HUES6 (cell line): Measurements from ENCODE around the gene FSCN2.
"Not testable (repeated sequence)": the region's sequence is repeated elsewhere in the genome, so short reads cannot be mapped to it uniquely, and the experiment has no call there.

Source experiments
- H3K27ac ChIP-seq: 2 replicates; pipeline ENCODE4 v1.7.0; 2013; ENCODE audit warnings: low read depth, mild to moderate bottlenecking, low read length, inconsistent platforms
- H3K27me3 ChIP-seq: 2 replicates; pipeline ENCODE4 v1.6.1; 2013; ENCODE audit warnings: low read length; ENCODE audit not compliant: control insufficient read depth, insufficient read depth
- H3K36me3 ChIP-seq: 2 replicates; pipeline ENCODE4 v1.6.1; 2013; ENCODE audit warnings: low read length; ENCODE audit not compliant: control insufficient read depth, insufficient read depth
- H3K4me1 ChIP-seq: 2 replicates; pipeline ENCODE4 v1.6.1; 2013; ENCODE audit warnings: low read length; ENCODE audit not compliant: control insufficient read depth, insufficient read depth
- H3K4me3 ChIP-seq: 2 replicates; pipeline ENCODE4 v1.5.1; 2013; ENCODE audit warnings: low read depth, low read length
- H3K9ac ChIP-seq: one replicate; pipeline ENCODE4 v1.6.1; 2013; ENCODE audit warnings: mild to moderate bottlenecking, low read length
- H3K9me3 ChIP-seq: 2 replicates; pipeline ENCODE4 v1.6.1; 2013; ENCODE audit warnings: low read depth, low read length; ENCODE audit not compliant: control insufficient read depth, insufficient read depth

The FSCN2 gene

GRCh38 chr17:81578038-81578441 lies 49.9 kb downstream of the FSCN2 start:
- H3K27ac ChIP-seq = no peak overlapping the region
- H3K9me3 ChIP-seq = no peaks in the 10 kb centered on the region
- peaks cover 91% of the 10 kb centered on the region for H3K36me3 ChIP-seq
- no peaks in the 10 kb centered on the region for H3K4me1 ChIP-seq
- no peak overlapping the region for H3K4me3 ChIP-seq
- H3K27me3 ChIP-seq = no peaks in the 10 kb centered on the region
- H3K9ac ChIP-seq = no peak overlapping the region

GRCh38 chr17:81578561-81579225 lies 50.5 kb downstream of the FSCN2 start:
- Histone ChIP-seq H3K4me1 (no peaks in the 10 kb centered on the region), H3K27me3 (no peaks in the 10 kb centered on the region), H3K9me3 (no peaks in the 10 kb centered on the region), H3K4me3 (no peak overlapping the region), H3K27ac (no peak overlapping the region), H3K9ac (no peak overlapping the region), H3K36me3 (peaks cover 91% of the 10 kb centered on the region)

GRCh38 chr17:81579298-81579697 lies 51.1 kb downstream of the FSCN2 start:
- peaks cover 92% of the 10 kb centered on the region for H3K36me3 ChIP-seq
- H3K27ac ChIP-seq = no peak overlapping the region
- H3K4me1 ChIP-seq = no peaks in the 10 kb centered on the region
- H3K4me3 ChIP-seq = no peak overlapping the region
- H3K27me3 ChIP-seq = no peaks in the 10 kb centered on the region
- no peak overlapping the region for H3K9ac ChIP-seq
- H3K9me3 ChIP-seq = no peaks in the 10 kb centered on the region

- H3K9ac ChIP-seq = peak overlapping the region; percentile 3
- H3K4me3 ChIP-seq = no peak overlapping the region
- H3K4me1 ChIP-seq = no peaks in the 10 kb centered on the region
- H3K27ac ChIP-seq = no peak overlapping the region
- H3K27me3 ChIP-seq = no peaks in the 10 kb centered on the region
- H3K36me3 ChIP-seq = peaks cover 92% of the 10 kb centered on the region
- no peaks in the 10 kb centered on the region for H3K9me3 ChIP-seq
These were observed 51.7 kb downstream of the FSCN2 start for GRCh38 chr17:81579821-81580321.

DNA sequence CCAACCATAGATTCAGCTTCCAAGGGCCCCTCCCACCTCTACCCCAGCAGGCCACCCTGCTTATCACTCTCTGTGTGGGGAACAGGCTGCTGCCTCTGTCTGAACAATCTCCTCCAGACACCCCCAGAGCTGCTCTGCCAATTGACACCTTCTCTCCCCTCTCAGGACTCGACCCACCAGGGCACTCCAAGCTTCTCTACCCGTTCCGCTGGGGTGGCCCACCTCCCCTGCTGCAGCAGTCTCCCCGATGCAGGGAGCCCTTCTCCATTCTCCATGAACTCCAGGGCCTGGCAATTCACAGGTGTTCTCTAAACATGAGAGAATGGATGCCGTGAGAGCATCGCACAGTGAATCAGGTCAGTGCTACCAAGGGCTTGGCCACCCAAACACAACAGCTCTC lies 52.3 kb downstream of the FSCN2 start:
- no peaks in the 10 kb centered on the region for H3K9me3 ChIP-seq
- peak overlapping the region; percentile 3 for H3K9ac ChIP-seq
- no peak overlapping the region for H3K27ac ChIP-seq
- H3K4me1 ChIP-seq = no peaks in the 10 kb centered on the region
- peaks cover 94% of the 10 kb centered on the region for H3K36me3 ChIP-seq
- no peaks in the 10 kb centered on the region for H3K27me3 ChIP-seq
- no peak overlapping the region for H3K4me3 ChIP-seq

DNA sequence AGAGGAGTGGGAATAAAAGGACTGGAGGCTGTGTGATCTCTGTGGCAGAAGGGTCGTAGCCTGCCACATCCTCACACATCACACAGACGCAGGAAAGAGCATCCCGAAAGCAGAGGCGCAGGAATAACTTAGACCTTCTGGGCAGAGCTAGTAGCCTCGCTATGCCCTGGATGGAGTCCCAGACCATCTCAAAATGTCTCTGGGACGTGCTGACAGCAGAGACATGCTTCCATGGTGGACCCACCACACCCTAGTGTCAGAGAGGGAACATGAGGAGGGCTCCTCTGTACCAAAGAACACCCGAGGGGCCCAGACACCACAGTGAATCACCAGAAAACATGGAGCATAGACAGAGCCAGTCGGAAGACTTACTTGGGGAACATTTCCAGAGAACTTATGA lies 53.6 kb downstream of the FSCN2 start:
- Histone ChIP-seq H3K9ac (no peak overlapping the region), H3K36me3 (peaks cover 95% of the 10 kb centered on the region), H3K4me3 (no peak overlapping the region), H3K27me3 (no peaks in the 10 kb centered on the region), H3K4me1 (no peaks in the 10 kb centered on the region), H3K27ac (no peak overlapping the region), H3K9me3 (no peaks in the 10 kb centered on the region)

- peaks cover 93% of the 10 kb centered on the region for H3K36me3 ChIP-seq
- H3K9ac ChIP-seq = no peak overlapping the region
- no peak overlapping the region for H3K27ac ChIP-seq
- no peaks in the 10 kb centered on the region for H3K9me3 ChIP-seq
- H3K27me3 ChIP-seq = no peaks in the 10 kb centered on the region
- no peak overlapping the region for H3K4me3 ChIP-seq
- H3K4me1 ChIP-seq = no peaks in the 10 kb centered on the region
These were observed 54.2 kb downstream of the FSCN2 start for GRCh38 chr17:81582341-81582740.

- H3K27me3 ChIP-seq = no peaks in the 10 kb centered on the region
- no peak overlapping the region for H3K9ac ChIP-seq
- H3K36me3 ChIP-seq = peaks cover 90% of the 10 kb centered on the region
- no peaks in the 10 kb centered on the region for H3K4me1 ChIP-seq
- no peak overlapping the region for H3K27ac ChIP-seq
- no peak overlapping the region for H3K4me3 ChIP-seq
- no peaks in the 10 kb centered on the region for H3K9me3 ChIP-seq
These were observed 54.6 kb downstream of the FSCN2 start for GRCh38 chr17:81582749-81583148.

GRCh38 chr17:81583589-81584342 lies 55.6 kb downstream of the FSCN2 start:
- Histone ChIP-seq H3K9me3 (no peaks in the 10 kb centered on the region), H3K36me3 (peaks cover 90% of the 10 kb centered on the region), H3K27ac (no peak overlapping the region), H3K9ac (no peak overlapping the region), H3K4me1 (no peaks in the 10 kb centered on the region), H3K27me3 (no peaks in the 10 kb centered on the region), H3K4me3 (no peak overlapping the region)

GRCh38 chr17:81584771-81585170 lies 56.6 kb downstream of the FSCN2 start:
- H3K9me3 ChIP-seq, H3K27ac ChIP-seq, H3K9ac ChIP-seq, H3K4me1 ChIP-seq, H3K27me3 ChIP-seq, H3K4me3 ChIP-seq: not testable (repeated sequence)
- peaks cover 89% of the 10 kb centered on the region for H3K36me3 ChIP-seq

DNA sequence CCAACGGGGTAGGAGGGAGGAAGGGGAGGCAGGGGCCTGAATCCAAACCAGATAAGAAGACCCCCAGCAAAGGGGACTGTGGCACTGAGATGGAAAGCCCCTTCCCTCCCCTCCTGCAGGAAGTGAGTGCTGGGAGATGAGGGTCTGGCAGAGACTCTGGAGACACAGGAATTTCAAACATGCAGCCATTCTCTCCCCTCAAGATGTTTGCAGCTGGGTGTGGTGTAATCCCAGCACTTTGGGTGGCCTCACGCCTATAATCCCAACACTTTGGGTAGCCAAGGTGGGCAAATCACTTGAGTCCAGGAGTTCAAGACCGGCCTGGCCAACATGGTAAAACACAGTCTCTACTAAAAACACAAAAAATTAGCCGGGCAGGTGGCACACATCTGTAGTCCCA lies 57.9 kb downstream of the FSCN2 start:
- no peak overlapping the region for H3K4me3 ChIP-seq
- no peak overlapping the region for H3K9ac ChIP-seq
- H3K27ac ChIP-seq = no peak overlapping the region
- no peaks in the 10 kb centered on the region for H3K4me1 ChIP-seq
- H3K36me3 ChIP-seq = peaks cover 91% of the 10 kb centered on the region
- H3K9me3 ChIP-seq = no peaks in the 10 kb centered on the region
- no peaks in the 10 kb centered on the region for H3K27me3 ChIP-seq
